ENCODE measurements around the gene ITGA7.

The ITGA7 gene, protein sequence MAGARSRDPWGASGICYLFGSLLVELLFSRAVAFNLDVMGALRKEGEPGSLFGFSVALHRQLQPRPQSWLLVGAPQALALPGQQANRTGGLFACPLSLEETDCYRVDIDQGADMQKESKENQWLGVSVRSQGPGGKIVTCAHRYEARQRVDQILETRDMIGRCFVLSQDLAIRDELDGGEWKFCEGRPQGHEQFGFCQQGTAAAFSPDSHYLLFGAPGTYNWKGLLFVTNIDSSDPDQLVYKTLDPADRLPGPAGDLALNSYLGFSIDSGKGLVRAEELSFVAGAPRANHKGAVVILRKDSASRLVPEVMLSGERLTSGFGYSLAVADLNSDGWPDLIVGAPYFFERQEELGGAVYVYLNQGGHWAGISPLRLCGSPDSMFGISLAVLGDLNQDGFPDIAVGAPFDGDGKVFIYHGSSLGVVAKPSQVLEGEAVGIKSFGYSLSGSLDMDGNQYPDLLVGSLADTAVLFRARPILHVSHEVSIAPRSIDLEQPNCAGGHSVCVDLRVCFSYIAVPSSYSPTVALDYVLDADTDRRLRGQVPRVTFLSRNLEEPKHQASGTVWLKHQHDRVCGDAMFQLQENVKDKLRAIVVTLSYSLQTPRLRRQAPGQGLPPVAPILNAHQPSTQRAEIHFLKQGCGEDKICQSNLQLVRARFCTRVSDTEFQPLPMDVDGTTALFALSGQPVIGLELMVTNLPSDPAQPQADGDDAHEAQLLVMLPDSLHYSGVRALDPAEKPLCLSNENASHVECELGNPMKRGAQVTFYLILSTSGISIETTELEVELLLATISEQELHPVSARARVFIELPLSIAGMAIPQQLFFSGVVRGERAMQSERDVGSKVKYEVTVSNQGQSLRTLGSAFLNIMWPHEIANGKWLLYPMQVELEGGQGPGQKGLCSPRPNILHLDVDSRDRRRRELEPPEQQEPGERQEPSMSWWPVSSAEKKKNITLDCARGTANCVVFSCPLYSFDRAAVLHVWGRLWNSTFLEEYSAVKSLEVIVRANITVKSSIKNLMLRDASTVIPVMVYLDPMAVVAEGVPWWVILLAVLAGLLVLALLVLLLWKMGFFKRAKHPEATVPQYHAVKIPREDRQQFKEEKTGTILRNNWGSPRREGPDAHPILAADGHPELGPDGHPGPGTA

DNA sequence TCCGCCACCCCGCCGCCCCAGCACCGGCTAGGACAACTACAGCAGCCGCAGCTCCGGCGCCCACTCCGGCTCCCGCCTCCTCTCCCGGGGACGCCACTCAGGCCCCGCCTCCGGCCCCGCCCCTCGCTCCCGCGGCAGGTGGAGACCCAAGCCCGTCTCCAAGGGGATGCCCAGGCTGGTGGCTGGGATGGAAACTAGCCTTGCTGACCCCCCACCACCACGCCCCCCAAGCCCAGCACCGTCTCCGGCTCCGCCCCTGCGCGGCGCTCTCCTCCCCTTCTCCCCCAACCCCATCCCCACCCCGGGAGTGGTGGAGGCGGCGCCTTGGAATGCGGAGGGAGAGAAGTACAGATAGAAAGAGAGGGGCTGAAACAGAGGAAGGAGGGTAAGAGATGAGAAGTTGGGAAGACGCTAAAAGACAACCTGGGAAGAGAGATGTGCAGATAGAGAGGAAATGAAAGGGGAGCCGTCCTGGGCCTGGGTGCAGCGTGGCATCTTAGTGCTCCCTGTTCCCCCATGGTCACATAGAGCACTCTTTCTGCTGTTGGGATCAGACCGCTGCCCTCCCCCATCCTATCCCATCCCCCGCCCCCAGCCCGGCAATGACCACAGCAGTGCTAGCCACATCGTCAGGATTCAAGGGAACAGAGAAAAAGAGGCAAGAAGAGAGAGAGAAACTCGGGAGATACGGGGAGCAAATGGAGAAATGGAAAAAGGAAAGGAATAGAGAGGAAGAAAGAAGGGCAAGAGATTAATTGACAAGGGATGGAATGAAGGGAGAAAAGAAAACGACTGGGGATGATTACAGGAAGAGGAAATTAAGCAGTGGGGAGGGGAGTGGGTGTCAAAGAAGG lies at the start of gene ITGA7:
TSS of gene ITGA7 (minus strand) at position 64 of the 854 bp plus-strand sequence. CDS start 222 bp downstream, outside the sequence.
- in situ Hi-C loops (cut with MboI; ENCODE audit: low sequenced_read_pairs) = no loop called here

DNA sequence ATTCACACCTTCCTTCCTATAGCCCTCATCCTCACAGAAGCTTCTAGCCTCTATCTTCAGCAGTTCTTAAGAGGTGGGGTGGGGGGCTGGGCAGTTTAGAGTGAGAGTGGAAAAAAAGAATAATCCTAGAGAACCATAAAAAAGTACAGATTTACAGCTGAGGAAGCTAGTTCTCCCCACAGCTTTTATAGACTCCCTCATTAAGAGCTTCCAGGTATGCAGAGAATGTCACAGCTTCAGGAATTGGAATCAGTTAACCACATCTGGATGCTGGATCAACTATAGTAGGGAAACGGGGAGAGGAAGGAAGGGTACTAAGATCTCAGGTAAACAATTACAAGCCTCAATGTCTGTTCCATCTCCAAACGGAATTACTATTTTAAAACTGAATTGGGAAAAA lies 47.5 kb upstream of the ITGA7 start:
- in situ Hi-C loops (cut with MboI; ENCODE audit: low sequenced_read_pairs) = no loop called here

DNA sequence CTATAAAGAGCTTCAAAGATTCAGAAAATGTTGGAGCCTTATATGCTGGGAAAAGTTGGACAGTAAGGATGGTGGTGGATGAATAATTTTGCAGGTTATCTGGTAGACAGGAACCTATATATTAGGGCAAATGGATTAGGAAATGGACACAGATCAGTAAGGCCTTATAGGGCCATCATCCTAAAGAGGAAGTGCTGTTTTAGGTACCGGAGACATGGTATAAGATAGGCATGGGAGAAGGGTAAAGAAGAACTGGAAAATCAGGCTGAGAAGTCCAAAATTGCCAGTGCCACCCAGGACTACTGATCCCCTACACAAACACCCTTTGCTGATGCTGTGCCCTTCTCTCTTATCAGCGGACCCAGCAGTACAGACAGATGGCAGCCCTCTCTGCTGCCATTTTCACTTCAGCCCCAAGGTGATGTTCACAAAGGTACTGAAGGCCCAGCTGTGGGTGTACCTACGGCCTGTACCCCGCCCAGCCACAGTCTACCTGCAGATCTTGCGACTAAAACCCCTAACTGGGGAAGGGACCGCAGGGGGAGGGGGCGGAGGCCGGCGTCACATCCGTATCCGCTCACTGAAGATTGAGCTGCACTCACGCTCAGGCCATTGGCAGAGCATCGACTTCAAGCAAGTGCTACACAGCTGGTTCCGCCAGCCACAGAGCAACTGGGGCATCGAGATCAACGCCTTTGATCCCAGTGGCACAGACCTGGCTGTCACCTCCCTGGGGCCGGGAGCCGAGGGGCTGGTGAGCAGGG lies 40.7 kb upstream of the ITGA7 start:
- in situ Hi-C loops (cut with MboI; ENCODE audit: low sequenced_read_pairs) = no loop called here

DNA sequence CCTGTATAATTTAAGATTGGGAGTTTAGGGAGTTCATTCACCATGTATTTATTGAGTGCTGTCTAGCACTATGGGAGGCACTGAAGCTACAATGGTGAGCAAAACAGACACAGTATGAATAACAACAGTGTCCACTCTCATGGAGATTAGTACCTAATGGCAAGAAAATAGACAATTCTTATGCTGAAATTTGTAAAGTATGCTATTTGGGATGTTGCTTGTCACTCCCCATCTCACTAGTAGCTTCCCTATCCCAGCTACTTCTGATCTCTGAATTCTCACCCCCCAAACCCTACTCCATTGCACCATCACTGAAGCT lies 39.2 kb upstream of the ITGA7 start:
- in situ Hi-C loops (cut with MboI; ENCODE audit: low sequenced_read_pairs) = no loop called here

DNA sequence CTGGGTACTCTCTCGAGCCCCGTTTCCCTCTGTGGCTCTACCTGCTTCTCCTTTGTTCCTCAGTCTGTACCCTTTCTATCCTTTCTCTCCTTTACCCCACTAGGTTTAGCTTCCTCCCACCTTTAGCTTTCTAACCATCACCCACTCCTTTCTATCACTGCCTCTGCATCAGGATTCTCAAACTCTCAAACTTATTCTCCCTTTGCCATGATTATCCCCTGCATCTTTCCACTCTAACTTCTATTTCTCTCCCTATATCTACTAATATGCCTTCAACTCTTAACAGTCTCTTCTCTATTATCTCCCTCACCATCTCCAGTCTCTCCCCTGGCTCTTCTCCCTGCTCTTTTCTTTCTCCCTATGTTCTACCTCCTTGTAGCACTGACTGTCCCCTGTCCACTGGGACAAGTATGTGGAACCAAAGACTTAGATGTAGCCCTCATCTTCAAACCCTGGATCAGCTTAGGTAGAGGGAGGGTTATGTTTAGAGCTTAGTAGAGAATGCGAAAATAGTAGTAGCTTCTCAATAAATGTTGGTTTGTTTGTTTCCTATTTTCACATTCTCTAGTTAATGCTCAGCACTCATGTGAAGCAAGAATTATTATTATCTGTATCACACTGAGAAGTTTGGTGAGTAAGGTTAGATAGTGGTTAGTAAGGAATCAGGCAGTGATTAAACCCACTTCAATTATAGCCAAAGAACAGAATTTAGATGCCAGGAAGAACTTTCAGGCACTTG lies 38.6 kb upstream of the ITGA7 start:
- in situ Hi-C loops (cut with MboI; ENCODE audit: low sequenced_read_pairs) = no loop called here

DNA sequence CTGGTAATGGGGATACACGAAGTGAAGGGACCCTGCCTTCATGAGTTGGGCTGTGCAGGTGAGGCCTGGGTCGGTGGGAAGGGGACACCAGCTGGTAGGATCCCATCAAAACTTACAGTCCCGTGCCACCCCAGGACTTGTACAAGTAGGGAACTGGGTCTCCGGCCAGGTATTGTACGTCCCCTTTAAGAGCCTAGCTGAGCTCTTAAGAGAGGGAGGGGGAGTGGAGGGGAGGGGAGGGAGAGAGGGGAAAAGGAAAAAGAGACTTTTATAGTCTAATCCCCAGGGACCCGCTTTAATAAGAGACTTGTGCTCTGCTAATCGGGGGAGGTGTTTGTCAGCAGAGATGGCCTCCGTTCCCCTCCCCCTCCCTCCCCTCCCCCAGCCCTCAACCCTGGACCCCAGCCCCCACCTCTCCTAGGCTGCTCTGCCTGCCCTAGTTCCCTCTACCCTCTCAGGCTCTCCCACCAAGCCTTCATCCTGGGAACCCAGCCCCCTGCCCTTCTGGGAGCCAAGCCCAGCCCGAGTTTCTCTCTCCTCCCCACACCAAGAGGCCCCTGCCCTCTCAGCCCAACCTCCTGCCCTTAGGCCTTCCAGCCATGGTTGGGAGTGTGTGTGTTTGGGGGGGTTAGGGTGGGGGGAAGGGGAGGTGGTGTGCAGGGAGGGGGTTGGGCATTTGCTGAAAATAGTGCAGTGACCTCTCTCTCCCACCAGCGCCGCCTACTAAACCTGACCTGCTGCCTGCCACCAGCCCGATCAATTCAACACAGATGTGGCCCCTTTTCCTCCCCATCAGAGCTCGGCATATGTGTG lies 37.9 kb upstream of the ITGA7 start:
- in situ Hi-C loops (cut with MboI; ENCODE audit: low sequenced_read_pairs) = no loop called here

DNA sequence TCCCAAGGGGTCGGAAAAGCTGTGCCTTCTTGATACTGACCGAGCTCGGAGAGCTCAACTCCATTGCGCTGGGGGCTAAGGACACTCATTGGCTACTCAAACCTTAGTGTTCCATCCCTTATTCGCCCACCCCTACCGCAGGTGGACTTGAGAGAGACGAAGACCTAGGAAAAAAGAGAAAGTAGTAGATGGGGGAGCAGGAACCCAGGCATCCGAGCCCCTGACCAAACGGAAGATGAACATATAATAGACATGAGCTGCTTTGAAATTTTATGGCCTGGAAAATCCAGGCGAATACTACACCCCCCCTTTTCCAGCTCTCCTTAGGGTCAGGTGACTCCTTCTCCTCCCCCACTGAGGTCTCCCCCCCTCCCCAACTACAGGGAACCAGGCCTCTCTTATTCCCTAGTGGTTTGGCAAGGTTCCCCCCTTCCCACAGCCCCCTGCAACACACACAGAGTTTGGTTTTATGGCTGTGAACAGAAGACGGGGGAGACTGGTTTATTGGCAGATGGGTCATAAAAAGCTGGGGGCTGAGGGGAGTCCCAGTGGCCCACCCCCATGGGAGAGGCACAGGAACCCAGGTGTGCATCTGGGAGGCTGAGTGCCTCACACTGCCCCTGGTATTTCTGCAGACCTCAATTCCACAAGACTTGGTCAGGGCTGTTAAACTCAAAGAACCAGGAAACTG lies 36.8 kb upstream of the ITGA7 start:
- in situ Hi-C loops (cut with MboI; ENCODE audit: low sequenced_read_pairs) = no loop called here

DNA sequence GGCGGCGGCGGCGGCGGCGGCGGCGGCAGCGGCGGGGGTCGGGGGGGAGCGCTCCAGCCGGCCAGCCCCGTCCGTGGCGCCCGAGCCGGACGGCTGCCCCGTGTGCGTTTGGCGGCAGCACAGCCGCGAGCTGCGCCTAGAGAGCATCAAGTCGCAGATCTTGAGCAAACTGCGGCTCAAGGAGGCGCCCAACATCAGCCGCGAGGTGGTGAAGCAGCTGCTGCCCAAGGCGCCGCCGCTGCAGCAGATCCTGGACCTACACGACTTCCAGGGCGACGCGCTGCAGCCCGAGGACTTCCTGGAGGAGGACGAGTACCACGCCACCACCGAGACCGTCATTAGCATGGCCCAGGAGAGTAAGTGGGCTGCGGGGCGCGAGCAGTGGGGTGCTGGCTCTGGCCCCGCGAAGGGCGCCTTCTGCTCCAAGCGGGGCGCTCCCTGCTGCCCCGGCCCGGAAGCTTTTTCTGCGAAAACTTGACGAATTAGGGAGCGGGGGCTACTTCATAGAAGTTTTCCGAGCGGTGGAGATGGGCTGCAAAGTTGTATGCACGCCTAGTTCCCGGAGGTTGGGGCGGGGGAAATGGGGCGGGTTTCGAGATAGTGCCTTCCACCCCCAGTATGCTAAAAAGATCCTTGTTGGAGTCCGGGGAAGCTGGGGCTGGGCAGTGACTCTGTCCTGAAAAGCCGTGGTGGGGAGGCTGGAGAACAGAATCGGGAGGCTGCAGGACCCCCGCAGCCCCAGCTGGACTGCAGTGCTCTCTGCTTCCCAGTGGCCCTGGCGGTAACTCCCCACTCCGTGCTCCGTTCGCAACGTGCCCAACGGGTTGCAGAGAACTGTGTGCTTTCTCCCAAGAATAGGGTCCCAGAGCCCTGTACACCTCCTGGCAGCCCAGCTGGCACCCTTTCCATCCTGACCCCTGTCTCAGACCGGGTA lies 36.0 kb upstream of the ITGA7 start:
- in situ Hi-C loops (cut with MboI; ENCODE audit: low sequenced_read_pairs) = no loop called here

DNA sequence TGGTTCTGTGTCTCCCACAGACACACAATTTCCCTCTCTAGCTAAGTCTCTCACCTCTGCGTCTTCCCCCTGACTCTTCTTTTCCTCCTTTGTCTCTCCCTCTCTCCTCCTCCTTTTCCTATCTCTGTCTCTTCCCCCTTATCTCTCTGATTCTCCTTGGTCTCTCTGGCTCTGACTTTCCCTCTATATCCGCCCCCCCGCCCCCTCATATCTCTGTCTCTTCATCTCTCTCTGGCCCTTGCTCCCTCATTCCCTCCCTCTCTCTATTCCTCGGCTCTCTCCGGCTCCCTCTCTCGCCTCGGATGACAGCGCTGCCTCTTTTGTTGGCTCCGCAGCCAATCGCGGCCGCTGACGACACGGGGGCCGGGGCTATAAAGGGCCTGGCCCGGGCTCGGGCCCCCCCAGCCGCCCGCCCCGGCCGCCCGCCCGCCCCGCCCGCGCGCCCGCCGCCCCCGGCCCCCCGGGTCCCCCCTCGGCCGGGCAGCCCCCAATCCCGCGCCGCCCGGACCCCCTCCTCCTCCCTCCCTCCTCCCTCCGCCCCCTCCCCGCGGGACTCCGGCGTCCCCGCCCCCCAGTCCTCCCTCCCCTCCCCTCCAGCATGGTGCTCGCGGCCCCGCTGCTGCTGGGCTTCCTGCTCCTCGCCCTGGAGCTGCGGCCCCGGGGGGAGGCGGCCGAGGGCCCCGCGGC lies 35.2 kb upstream of the ITGA7 start, which contains the start of gene GDF11:
TSS of gene GDF11 (plus strand) at position 404 of the 687 bp plus-strand sequence. CDS start at position 599, 195 bp downstream.
- in situ Hi-C loops (cut with MboI; ENCODE audit: low sequenced_read_pairs) = no loop called here

DNA sequence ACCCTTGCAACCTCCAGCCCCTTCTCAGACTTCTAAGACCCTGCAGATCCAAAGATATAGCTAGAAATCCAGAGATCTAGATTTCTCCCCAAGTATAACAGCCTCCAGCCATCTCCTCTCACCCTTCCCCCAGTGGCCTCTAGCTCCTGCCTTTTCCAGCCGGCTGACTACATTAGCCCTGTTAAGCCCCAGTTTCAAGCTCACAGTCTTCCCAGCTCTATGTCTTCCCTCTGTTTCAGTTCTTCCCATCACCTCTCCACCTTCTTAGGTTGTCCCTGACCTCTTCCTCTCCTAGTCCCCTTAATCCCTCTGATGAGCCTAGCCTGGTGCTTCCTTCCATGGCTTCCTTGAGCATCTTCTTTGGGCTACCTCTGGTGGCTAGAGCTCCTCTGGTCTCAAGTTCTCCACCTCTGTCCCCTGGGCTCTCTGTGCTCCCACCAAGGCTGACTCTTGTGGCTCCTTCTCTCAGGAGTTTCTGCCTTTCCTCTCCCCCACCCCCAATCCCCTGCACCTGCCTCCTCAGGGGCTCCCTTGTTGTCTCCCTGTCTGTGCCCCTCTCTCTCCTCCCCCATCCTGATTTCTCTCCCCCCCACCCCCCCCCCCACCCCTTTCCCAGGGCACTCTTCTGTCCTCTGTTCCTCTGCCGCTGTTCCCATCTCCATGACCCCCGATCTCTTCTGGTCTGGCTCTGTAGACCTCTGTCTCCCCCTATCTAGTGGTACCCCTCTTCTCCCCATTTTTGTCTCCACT lies 34.4 kb upstream of the ITGA7 start:
- in situ Hi-C loops (cut with MboI; ENCODE audit: low sequenced_read_pairs) = no loop called here

DNA sequence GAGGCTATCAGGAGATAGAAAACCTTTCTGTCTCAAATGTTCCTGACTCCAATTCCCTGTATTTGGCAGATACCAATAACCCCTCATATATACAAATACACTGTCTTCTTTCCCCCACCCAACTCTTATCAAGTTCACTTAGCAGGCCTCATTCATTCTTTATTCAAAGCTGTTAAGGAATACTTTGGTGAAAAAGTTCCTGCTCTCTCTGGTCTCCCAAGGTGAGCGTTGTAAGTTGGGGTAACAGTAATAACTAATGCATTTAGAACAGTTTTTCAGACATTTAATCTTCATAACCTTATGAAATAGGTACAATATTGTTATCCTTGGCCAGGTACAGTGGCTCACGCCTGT lies 31.3 kb upstream of the ITGA7 start:
- in situ Hi-C loops (cut with MboI; ENCODE audit: low sequenced_read_pairs) = loop anchor here (10.0 kb wide), 1 partner anchor 306 kb away; the partner anchor contains the start of gene RPS26

DNA sequence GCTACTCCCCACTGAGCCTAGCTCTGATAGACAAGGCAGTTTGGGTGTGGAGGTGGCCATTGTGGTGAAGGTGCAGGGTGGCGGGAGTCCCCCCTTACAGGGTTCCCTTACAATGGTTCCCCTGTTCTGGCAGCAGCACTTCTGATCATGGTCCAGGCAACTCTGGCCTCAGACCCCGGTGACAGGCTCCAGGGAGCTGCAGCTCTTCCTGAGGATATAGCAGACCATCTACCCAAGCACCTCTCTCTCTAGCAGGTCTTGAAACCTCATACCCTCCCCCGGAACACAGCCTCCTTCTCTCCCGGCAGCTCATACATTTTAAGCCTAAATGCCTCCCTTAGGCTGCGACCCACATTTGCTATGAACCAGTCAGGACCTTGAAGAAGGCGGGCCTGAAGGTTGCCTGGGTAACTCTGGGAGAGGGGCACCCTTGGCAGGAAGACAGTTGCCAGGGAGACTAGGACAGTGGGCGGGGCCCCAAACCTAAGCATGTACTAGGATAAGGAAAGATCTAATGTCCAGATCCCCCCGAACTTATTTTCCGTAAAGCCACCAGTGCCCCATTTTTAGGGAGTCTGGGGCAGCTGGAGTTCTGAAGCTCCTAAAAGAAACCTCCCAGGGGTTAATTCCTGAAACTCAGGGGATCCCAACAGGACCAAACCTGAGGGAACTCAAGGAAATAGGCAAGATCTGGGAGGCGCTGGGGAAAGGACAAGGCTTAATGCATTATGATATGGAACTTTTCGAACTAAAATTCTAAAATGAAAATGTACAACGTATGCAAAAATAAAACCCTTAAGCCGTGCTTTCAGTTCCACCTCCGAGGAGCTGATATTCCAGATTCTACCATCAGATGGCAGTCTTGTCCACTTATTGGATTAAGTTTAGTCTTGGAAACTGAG lies 30.7 kb upstream of the ITGA7 start:
- in situ Hi-C loops (cut with MboI; ENCODE audit: low sequenced_read_pairs) = loop anchor here (10.0 kb wide), 1 partner anchor 306 kb away; the partner anchor contains the start of gene RPS26

DNA sequence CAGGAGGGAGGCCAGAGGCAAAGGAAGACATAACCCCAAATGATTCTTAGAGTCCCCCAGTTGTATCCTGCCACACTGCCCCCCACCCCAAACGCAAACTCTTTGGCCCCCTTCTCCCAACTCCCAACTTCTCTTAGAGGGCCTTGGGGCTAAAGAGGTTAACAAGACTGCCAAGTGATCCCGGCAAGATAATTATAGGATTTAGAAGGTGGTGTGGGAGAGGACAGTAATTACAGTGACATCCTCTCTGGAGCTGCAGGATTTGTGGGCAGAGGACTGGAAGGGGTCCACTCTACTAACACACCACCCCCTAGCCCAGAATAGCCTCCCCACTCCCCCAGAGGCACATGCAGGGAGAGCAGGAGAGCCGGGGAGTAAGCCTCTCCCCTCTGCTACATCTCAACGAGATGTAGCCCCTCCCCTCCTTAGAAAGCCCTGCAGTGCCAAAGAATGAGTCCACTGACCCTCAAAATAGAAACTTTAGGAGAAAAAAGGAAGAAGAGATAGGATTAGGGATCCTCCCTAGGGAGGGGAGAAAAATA lies 29.9 kb upstream of the ITGA7 start:
- in situ Hi-C loops (cut with MboI; ENCODE audit: low sequenced_read_pairs) = loop anchor here (10.0 kb wide), 1 partner anchor 307 kb away; the partner anchor contains the start of gene RPS26
